Gastroesophageal sphincter (tissue), 3 donors: ENCODE data around the gene PHOX2A.

Source experiments
- EP300 ChIP-seq: sonication (generic); formaldehyde crosslinking; IDR thresholded peaks from one replicate; pipeline ENCODE4 v1.6.1; 2017; ENCODE audit warnings: antibody characterized with exemption, mild to moderate bottlenecking
- POLR2A ChIP-seq, 2 donors: fragments of 450-650 bp; IDR thresholded peaks; one replicate each; pipeline ENCODE4 v1.6.1; 2017; ENCODE audit warnings: antibody characterized with exemption in 2 of 2, mild to moderate bottlenecking in 2 of 2, moderate library complexity in 1 of 2
- TF ChIP-seq, protein P1 (sequence below), 4 experiments: fragments of 200-600 bp in 2 of 4; fragments of 450-650 bp in 2 of 4; sonication (generic) in 1 of 4; IDR thresholded peaks; one replicate each; pipeline ENCODE4 v1.5.1; 2017 to 2019; ENCODE audit warnings: antibody characterized with exemption in 4 of 4, mild to moderate bottlenecking in 2 of 4, moderate library complexity in 2 of 4

DNA sequence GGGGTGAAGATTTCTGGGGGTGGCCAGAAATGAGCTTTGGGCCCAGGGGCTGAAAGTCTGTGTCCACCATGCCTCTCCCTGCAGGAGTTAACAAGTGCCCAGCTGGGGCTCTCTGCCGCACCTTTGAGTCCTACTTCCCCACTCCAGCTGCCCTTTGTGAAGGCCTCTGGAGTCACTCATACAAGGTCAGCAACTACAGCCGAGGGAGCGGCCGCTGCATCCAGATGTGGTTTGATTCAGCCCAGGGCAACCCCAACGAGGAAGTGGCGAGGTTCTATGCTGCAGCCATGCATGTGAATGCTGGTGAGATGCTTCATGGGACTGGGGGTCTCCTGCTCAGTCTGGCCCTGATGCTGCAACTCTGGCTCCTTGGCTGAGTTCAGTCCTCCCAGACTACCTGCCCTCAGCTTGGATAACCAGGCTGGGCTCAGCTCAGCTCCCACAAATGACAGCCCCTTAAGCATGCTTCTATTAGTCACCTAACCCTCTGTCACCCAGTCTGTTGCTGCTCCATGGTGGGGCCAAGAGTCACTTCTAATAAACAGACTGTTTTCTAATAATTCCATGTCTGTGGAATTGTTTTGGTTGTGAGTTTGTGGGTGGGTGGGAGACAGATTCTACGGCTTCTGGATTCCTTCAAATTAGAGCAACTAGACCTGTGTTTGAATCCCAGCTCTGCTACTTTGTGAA, 22.4 kb downstream of the PHOX2A start:
- TF ChIP-seq, protein P1, sequence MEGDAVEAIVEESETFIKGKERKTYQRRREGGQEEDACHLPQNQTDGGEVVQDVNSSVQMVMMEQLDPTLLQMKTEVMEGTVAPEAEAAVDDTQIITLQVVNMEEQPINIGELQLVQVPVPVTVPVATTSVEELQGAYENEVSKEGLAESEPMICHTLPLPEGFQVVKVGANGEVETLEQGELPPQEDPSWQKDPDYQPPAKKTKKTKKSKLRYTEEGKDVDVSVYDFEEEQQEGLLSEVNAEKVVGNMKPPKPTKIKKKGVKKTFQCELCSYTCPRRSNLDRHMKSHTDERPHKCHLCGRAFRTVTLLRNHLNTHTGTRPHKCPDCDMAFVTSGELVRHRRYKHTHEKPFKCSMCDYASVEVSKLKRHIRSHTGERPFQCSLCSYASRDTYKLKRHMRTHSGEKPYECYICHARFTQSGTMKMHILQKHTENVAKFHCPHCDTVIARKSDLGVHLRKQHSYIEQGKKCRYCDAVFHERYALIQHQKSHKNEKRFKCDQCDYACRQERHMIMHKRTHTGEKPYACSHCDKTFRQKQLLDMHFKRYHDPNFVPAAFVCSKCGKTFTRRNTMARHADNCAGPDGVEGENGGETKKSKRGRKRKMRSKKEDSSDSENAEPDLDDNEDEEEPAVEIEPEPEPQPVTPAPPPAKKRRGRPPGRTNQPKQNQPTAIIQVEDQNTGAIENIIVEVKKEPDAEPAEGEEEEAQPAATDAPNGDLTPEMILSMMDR (IDR thresholded peaks at IDR 0.05), result no peak
- no peak for TF ChIP-seq EP300
- no peak for TF ChIP-seq POLR2A (IDR thresholded peaks at IDR 0.05)
